ENCODE results near the gene NANOGP8. TPM values are rescaled to one million over a fixed set of nuclear protein-coding genes. Genes with fewer than 3 reads are reported as not detected.

NANOGP8 gene
- total and polyA plus RNA-seq, 5 donors = 0.09 TPM; not detected in 4

GRCh38 chr15:35115155-35115725 is 30.1 kb upstream of the NANOGP8 start:
- Histone ChIP-seq H3K4me3 (ENCODE audit: low read length) (no peak overlapping the region), H3K27me3 (ENCODE audit: control insufficient read depth, insufficient read depth) (no peaks in the 10 kb centered on the region), H3K9me3 (ENCODE audit: control insufficient read depth, low read length) (no peaks in the 10 kb centered on the region), H3K4me1 (ENCODE audit: control insufficient read depth, insufficient read depth, low read length) (no peaks in the 10 kb centered on the region), H3K27ac (ENCODE audit: low read length) (no peak overlapping the region)
- intact Hi-C loops (cut with DNase I) = no loop called here
- WGBS = 39% methylated on average over 5 of the region's 5 CpGs
- DNase-seq (no peak), ATAC-seq (no peak)

- DNase-seq (no peak), ATAC-seq (no peak)
- no peaks in the 10 kb centered on the region for H3K27me3 ChIP-seq (ENCODE audit: control insufficient read depth, insufficient read depth)
- intact Hi-C loops (cut with DNase I) = no loop called here
- H3K9me3 ChIP-seq (ENCODE audit: control insufficient read depth, low read length) = no peaks in the 10 kb centered on the region
- H3K4me1 ChIP-seq (ENCODE audit: control insufficient read depth, insufficient read depth, low read length) = no peaks in the 10 kb centered on the region
- H3K27ac ChIP-seq (ENCODE audit: low read length) = no peak overlapping the region
- no peak overlapping the region for H3K4me3 ChIP-seq (ENCODE audit: low read length)
- WGBS = 97% methylated on average over 2 of the region's 2 CpGs
Measured at GRCh38 chr15:35112346-35112745, 27.3 kb upstream of the NANOGP8 start.

GRCh38 chr15:35111861-35112260 is 26.8 kb upstream of the NANOGP8 start:
- H3K4me3 ChIP-seq (ENCODE audit: low read length) = no peak overlapping the region
- ATAC-seq = no peak
- H3K27me3 ChIP-seq (ENCODE audit: control insufficient read depth, insufficient read depth) = no peaks in the 10 kb centered on the region
- H3K4me1 ChIP-seq (ENCODE audit: control insufficient read depth, insufficient read depth, low read length) = no peaks in the 10 kb centered on the region
- no peak overlapping the region for H3K27ac ChIP-seq (ENCODE audit: low read length)
- no peaks in the 10 kb centered on the region for H3K9me3 ChIP-seq (ENCODE audit: control insufficient read depth, low read length)
- DNase-seq = no peak
- intact Hi-C loops (cut with DNase I) = no loop called here

GRCh38 chr15:35108453-35108852 is 23.4 kb upstream of the NANOGP8 start:
- Histone ChIP-seq H3K9me3 (ENCODE audit: control insufficient read depth, low read length) (no peaks in the 10 kb centered on the region), H3K4me3 (ENCODE audit: low read length) (no peak overlapping the region), H3K27ac (ENCODE audit: low read length) (no peak overlapping the region), H3K4me1 (ENCODE audit: control insufficient read depth, insufficient read depth, low read length) (no peaks in the 10 kb centered on the region), H3K27me3 (ENCODE audit: control insufficient read depth, insufficient read depth) (no peaks in the 10 kb centered on the region)
- ATAC-seq (no peak), DNase-seq (no peak)
- intact Hi-C loops (cut with DNase I) = no loop called here

- intact Hi-C loops (cut with DNase I) = no loop called here
- Histone ChIP-seq H3K27ac (ENCODE audit: low read length) (no peak overlapping the region), H3K4me1 (ENCODE audit: control insufficient read depth, insufficient read depth, low read length) (no peaks in the 10 kb centered on the region), H3K9me3 (ENCODE audit: control insufficient read depth, low read length) (no peaks in the 10 kb centered on the region), H3K4me3 (ENCODE audit: low read length) (no peak overlapping the region), H3K27me3 (ENCODE audit: control insufficient read depth, insufficient read depth) (no peaks in the 10 kb centered on the region)
- 88% methylated on average over 5 of the region's 5 CpGs for WGBS
- DNase-seq (no peak), ATAC-seq (no peak)
Measured at GRCh38 chr15:35107561-35107960, 22.5 kb upstream of the NANOGP8 start.

GRCh38 chr15:35107122-35107521 is 22.0 kb upstream of the NANOGP8 start:
- Histone ChIP-seq H3K4me1 (ENCODE audit: control insufficient read depth, insufficient read depth, low read length) (no peaks in the 10 kb centered on the region), H3K9me3 (ENCODE audit: control insufficient read depth, low read length) (no peaks in the 10 kb centered on the region)

GRCh38 chr15:35104526-35105147 is 19.5 kb upstream of the NANOGP8 start:
- intact Hi-C loops (cut with DNase I) = no loop called here
- Histone ChIP-seq H3K4me1 (ENCODE audit: control insufficient read depth, insufficient read depth, low read length) (no peaks in the 10 kb centered on the region), H3K27me3 (ENCODE audit: control insufficient read depth, insufficient read depth) (no peaks in the 10 kb centered on the region), H3K27ac (ENCODE audit: low read length) (no peak overlapping the region), H3K4me3 (ENCODE audit: low read length) (no peak overlapping the region), H3K9me3 (ENCODE audit: control insufficient read depth, low read length) (no peaks in the 10 kb centered on the region)
- WGBS = 84% methylated on average over 3 of the region's 3 CpGs
- DNase-seq (no peak), ATAC-seq (no peak)

More at GRCh38 chr15:35107122-35107521, 22.0 kb upstream of the NANOGP8 start:
- ATAC-seq = no peak
- DNase-seq = no peak
- H3K27ac ChIP-seq (ENCODE audit: low read length) = no peak overlapping the region
- no peaks in the 10 kb centered on the region for H3K27me3 ChIP-seq (ENCODE audit: control insufficient read depth, insufficient read depth)
- WGBS = 93% methylated on average over 3 of the region's 3 CpGs
- no peak overlapping the region for H3K4me3 ChIP-seq (ENCODE audit: low read length)
- intact Hi-C loops (cut with DNase I) = no loop called here

- Histone ChIP-seq H3K9me3 (ENCODE audit: control insufficient read depth, low read length) (no peaks in the 10 kb centered on the region), H3K4me1 (ENCODE audit: control insufficient read depth, insufficient read depth, low read length) (no peaks in the 10 kb centered on the region), H3K4me3 (ENCODE audit: low read length) (no peak overlapping the region), H3K27me3 (ENCODE audit: control insufficient read depth, insufficient read depth) (no peaks in the 10 kb centered on the region), H3K27ac (ENCODE audit: low read length) (no peak overlapping the region)
- no peak for ATAC-seq
- WGBS = 85% methylated on average over 3 of the region's 3 CpGs
- intact Hi-C loops (cut with DNase I) = no loop called here
- no peak for DNase-seq
Measured at GRCh38 chr15:35102186-35102585, 17.1 kb upstream of the NANOGP8 start.

GRCh38 chr15:35101335-35101734 is 16.2 kb upstream of the NANOGP8 start:
- H3K9me3 ChIP-seq (ENCODE audit: control insufficient read depth, low read length) = no peaks in the 10 kb centered on the region
- ATAC-seq = no peak
- no peaks in the 10 kb centered on the region for H3K27me3 ChIP-seq (ENCODE audit: control insufficient read depth, insufficient read depth)
- no peak overlapping the region for H3K27ac ChIP-seq (ENCODE audit: low read length)
- DNase-seq = no peak
- intact Hi-C loops (cut with DNase I) = no loop called here
- H3K4me3 ChIP-seq (ENCODE audit: low read length) = no peak overlapping the region
- H3K4me1 ChIP-seq (ENCODE audit: control insufficient read depth, insufficient read depth, low read length) = no peaks in the 10 kb centered on the region

GRCh38 chr15:35098737-35099136 is 13.6 kb upstream of the NANOGP8 start:
- ATAC-seq = no peak
- DNase-seq = no peak
- Histone ChIP-seq H3K27ac (ENCODE audit: low read length) (no peak overlapping the region), H3K27me3 (ENCODE audit: control insufficient read depth, insufficient read depth) (no peaks in the 10 kb centered on the region), H3K9me3 (ENCODE audit: control insufficient read depth, low read length) (no peaks in the 10 kb centered on the region), H3K4me3 (ENCODE audit: low read length) (no peak overlapping the region), H3K4me1 (ENCODE audit: control insufficient read depth, insufficient read depth, low read length) (no peaks in the 10 kb centered on the region)
- intact Hi-C loops (cut with DNase I) = no loop called here

GRCh38 chr15:35095941-35096340 is 10.8 kb upstream of the NANOGP8 start:
- no peak for DNase-seq
- Histone ChIP-seq H3K4me1 (ENCODE audit: control insufficient read depth, insufficient read depth, low read length) (no peaks in the 10 kb centered on the region), H3K4me3 (ENCODE audit: low read length) (no peak overlapping the region), H3K9me3 (ENCODE audit: control insufficient read depth, low read length) (no peaks in the 10 kb centered on the region), H3K27me3 (ENCODE audit: control insufficient read depth, insufficient read depth) (no peaks in the 10 kb centered on the region), H3K27ac (ENCODE audit: low read length) (no peak overlapping the region)
- ATAC-seq = no peak
- intact Hi-C loops (cut with DNase I) = no loop called here
- WGBS = 87% methylated on average over 4 of the region's 4 CpGs

- Histone ChIP-seq H3K27ac (ENCODE audit: low read length) (no peak overlapping the region), H3K9me3 (ENCODE audit: control insufficient read depth, low read length) (no peaks in the 10 kb centered on the region), H3K4me3 (ENCODE audit: low read length) (no peak overlapping the region), H3K27me3 (ENCODE audit: control insufficient read depth, insufficient read depth) (no peaks in the 10 kb centered on the region), H3K4me1 (ENCODE audit: control insufficient read depth, insufficient read depth, low read length) (no peaks in the 10 kb centered on the region)
- DNase-seq (no peak), ATAC-seq (no peak)
- intact Hi-C loops (cut with DNase I) = no loop called here
- WGBS = 95% methylated on average over 33 of the region's 33 CpGs
Measured at GRCh38 chr15:35092846-35093245, 7.8 kb upstream of the NANOGP8 start.

Measured in right cardiac atrium (tissue), 5 donors.